Fibroblast of lung (primary cell): ENCODE results near the gene GRB10. TPM values are rescaled to one million over a fixed set of nuclear protein-coding genes. Genes with fewer than 3 reads are reported as not detected.
A peak's percentile ranks its signal among the peaks of the same experiment; 100 is the strongest.

Experiments used
- DNase-seq, 2 donors: peaks; one replicate each; pipeline versions ENCODE4 v3.0.0 to v3.0.0-alpha.2; 2010; ENCODE audit warnings: low read depth in 2 of 2
- H2AFZ ChIP-seq: 2 replicates; pipeline ENCODE4 v1.5.1; 2012; ENCODE audit warnings: low read length, control low read depth, inconsistent platforms
- H3K27ac ChIP-seq: 2 replicates; pipeline ENCODE4 v1.5.1; 2011; ENCODE audit warnings: low read length, control low read depth; ENCODE audit not compliant: insufficient read depth
- H3K27me3 ChIP-seq: 2 replicates; pipeline ENCODE4 v1.5.1; 2011; ENCODE audit warnings: mild to moderate bottlenecking, low read length; ENCODE audit not compliant: control insufficient read depth, insufficient read depth
- H3K36me3 ChIP-seq: 2 replicates; pipeline ENCODE4 v1.5.1; 2011; ENCODE audit warnings: low read length; ENCODE audit not compliant: control insufficient read depth, insufficient read depth
- H3K4me1 ChIP-seq: 2 replicates; pipeline ENCODE4 v1.5.1; 2011; ENCODE audit warnings: low read length; ENCODE audit not compliant: control insufficient read depth, insufficient read depth; ENCODE audit errors: extremely low read depth
- H3K4me2 ChIP-seq: 2 replicates; pipeline ENCODE4 v1.5.1; 2011; ENCODE audit warnings: low read length, control low read depth; ENCODE audit not compliant: insufficient read depth; ENCODE audit errors: extremely low read depth
- H3K4me3 ChIP-seq, 4 experiments: fragments of 200-600 bp in 1 of 4; sonication (generic) in 1 of 4; replicated peaks in 1 of 4; 2 replicates each; pipeline ENCODE4 v1.5.1; 2011 to 2016; ENCODE audit warnings: low read length in 4 of 4, low read depth in 3 of 4, mild to moderate bottlenecking in 3 of 4, control low read depth in 2 of 4, inconsistent platforms in 1 of 4, mixed read lengths in 1 of 4; ENCODE audit not compliant: insufficient read depth in 1 of 4; ENCODE audit errors: control extremely low read depth in 1 of 4
- H3K79me2 ChIP-seq: 2 replicates; pipeline ENCODE4 v1.5.1; 2012; ENCODE audit warnings: mild to moderate bottlenecking, low read length, inconsistent platforms; ENCODE audit not compliant: control insufficient read depth, insufficient read depth
- H3K9ac ChIP-seq: 2 replicates; pipeline ENCODE4 v1.5.1; 2011; ENCODE audit warnings: mild to moderate bottlenecking, low read length, control low read depth; ENCODE audit not compliant: insufficient read depth
- H3K9me3 ChIP-seq: 2 replicates; pipeline ENCODE4 v1.5.1; 2012; ENCODE audit warnings: low read depth, low read length; ENCODE audit not compliant: control insufficient read depth, insufficient read depth
- H4K20me1 ChIP-seq: 2 replicates; pipeline ENCODE4 v1.5.1; 2011; ENCODE audit warnings: low read length; ENCODE audit not compliant: control insufficient read depth, insufficient read depth; ENCODE audit errors: extremely low read depth
- CTCF ChIP-seq, 2 donors: IDR thresholded peaks in 1 of 2; conservative IDR thresholded peaks in 1 of 2; 1 replicate in 1 of 2; 2 replicates in 1 of 2; pipeline ENCODE4 v1.5.1; 2011 to 2012; ENCODE audit warnings: low read length in 2 of 2, control low read depth in 1 of 2, inconsistent platforms in 1 of 2, low read depth in 1 of 2, mild to moderate bottlenecking in 1 of 2
- EZH2 ChIP-seq: IDR thresholded peaks from 2 replicates; pipeline ENCODE4 v1.5.1; 2012; ENCODE audit warnings: low read length, control low read depth, mild to moderate bottlenecking; ENCODE audit errors: missing control alignments
- polyA plus RNA-seq, 2 donors: library from polyadenylated mRNA; depleted of rRNA in 1 of 2; stranded (reverse) in 1 of 2; unstranded in 1 of 2; fragments of >200 nt; gene quantifications; 2 replicates each; pipeline ENCODE4 v1.2.1, GENCODE V29; 2011 to 2012; ENCODE audit warnings: missing spikeins in 1 of 2
- total RNA-seq: library from RNA; depleted of rRNA; stranded (reverse); fragments of >200 nt; gene quantifications from 2 replicates; pipeline ENCODE4 v1.2.1, GENCODE V29; 2014

Gene GRB10
- total and polyA plus RNA-seq, 2 donors (not counting 1 experiment from before 2014, with no cell fraction given): 11.1 to 64.1 TPM

GRCh38 chr7:50640779-50641178, 141.9 kb downstream of the GRB10 start:
- Histone ChIP-seq H3K27me3 (no peaks in the 10 kb centered on the region), H4K20me1 (no peaks in the 10 kb centered on the region), H3K79me2 (no peaks in the 10 kb centered on the region)

GRCh38 chr7:50640256-50640655, 142.4 kb downstream of the GRB10 start:
- no peak overlapping the region for H3K9ac ChIP-seq
- H3K4me2 ChIP-seq: no peak overlapping the region
- H3K4me3 ChIP-seq: no peak overlapping the region
- no peaks in the 10 kb centered on the region for H3K27me3 ChIP-seq
- TF ChIP-seq CTCF (conservative IDR thresholded peaks at IDR 0.05 in 1 of 2, IDR thresholded peaks at IDR 0.05 in 1 of 2; ENCODE audit: low read depth in 1 of 2, low read length in 2 of 2) (no peak), EZH2 (no peak)
- no peaks in the 10 kb centered on the region for H3K9me3 ChIP-seq
- no peak overlapping the region for H2AFZ ChIP-seq
- no peak overlapping the region for H3K27ac ChIP-seq
- no peaks in the 10 kb centered on the region for H4K20me1 ChIP-seq
- H3K79me2 ChIP-seq: no peaks in the 10 kb centered on the region
- H3K36me3 ChIP-seq: no peaks in the 10 kb centered on the region
- no peaks in the 10 kb centered on the region for H3K4me1 ChIP-seq
- no peak for DNase-seq

More at GRCh38 chr7:50640779-50641178, 141.9 kb downstream of the GRB10 start:
- TF ChIP-seq CTCF (conservative IDR thresholded peaks at IDR 0.05 in 1 of 2, IDR thresholded peaks at IDR 0.05 in 1 of 2; ENCODE audit: low read depth in 1 of 2, low read length in 2 of 2) (no peak), EZH2 (no peak)
- H3K27ac ChIP-seq: no peak overlapping the region
- no peaks in the 10 kb centered on the region for H3K36me3 ChIP-seq
- DNase-seq: no peak
- H3K4me1 ChIP-seq: no peaks in the 10 kb centered on the region
- no peak overlapping the region for H3K4me2 ChIP-seq
- H3K9me3 ChIP-seq: no peaks in the 10 kb centered on the region
- H2AFZ ChIP-seq: no peak overlapping the region
- H3K4me3 ChIP-seq: no peak overlapping the region
- no peak overlapping the region for H3K9ac ChIP-seq

- peak; percentile 22 to 32 for DNase-seq
- H3K4me1 ChIP-seq: no peaks in the 10 kb centered on the region
- H3K27me3 ChIP-seq: no peaks in the 10 kb centered on the region
- no peak overlapping the region for H3K4me3 ChIP-seq
- no peaks in the 10 kb centered on the region for H3K9me3 ChIP-seq
- H3K4me2 ChIP-seq: no peak overlapping the region
- no peaks in the 10 kb centered on the region for H3K79me2 ChIP-seq
- no peak overlapping the region for H2AFZ ChIP-seq
- H3K27ac ChIP-seq: no peak overlapping the region
- H3K36me3 ChIP-seq: no peaks in the 10 kb centered on the region
- no peaks in the 10 kb centered on the region for H4K20me1 ChIP-seq
- no peak overlapping the region for H3K9ac ChIP-seq
- TF ChIP-seq CTCF (conservative IDR thresholded peaks at IDR 0.05 in 1 of 2, IDR thresholded peaks at IDR 0.05 in 1 of 2; ENCODE audit: low read depth in 1 of 2, low read length in 2 of 2) (no peak), EZH2 (no peak)
Observed at GRCh38 chr7:50637725-50638643, 144.7 kb downstream of the GRB10 start.
